H1 (cell line): ENCODE data around the gene IREB2. TPM values are rescaled to one million over a fixed set of nuclear protein-coding genes. Genes with fewer than 3 reads are reported as not detected.

Source experiments
- CTCF ChIA-PET: fragments of 300-600 bp; sonication (Branson Sonifier 250); formaldehyde crosslinking; loops from one replicate; lab custom pipeline; 2021; ENCODE audit not compliant: partially characterized antibody; lab: Charles Lee
- POLR2A ChIA-PET: fragments of 300-600 bp; sonication (Branson Sonifier 250); formaldehyde crosslinking; loops from one replicate; lab custom pipeline; 2021; ENCODE audit warnings: inconsistent platforms; ENCODE audit not compliant: partially characterized antibody; lab: Charles Lee
- DNase-seq, 2 experiments: peaks; one replicate each; pipeline versions ENCODE4 v3.0.0 to v3.0.0-alpha.2; 2010 to 2022; ENCODE audit warnings: low spot score in 2 of 2, low read depth in 1 of 2, mixed read lengths in 1 of 2
- FAIRE-seq: peaks from 2 replicates; lab custom pipeline; 2011; peaks lifted over from hg19 to GRCh38; lab: Jason Lieb, UNC
- H2AFZ ChIP-seq: 2 replicates; pipeline ENCODE4 v1.8.1; 2012; ENCODE audit warnings: low read length, inconsistent platforms
- H2AK5ac ChIP-seq: 2 replicates; pipeline ENCODE4 v1.6.1; 2013; ENCODE audit warnings: low read depth, low read length
- H2BK120ac ChIP-seq: replicated peaks from 2 replicates; pipeline ENCODE3; 2013; ENCODE audit warnings: low read depth, low read length, inconsistent platforms
- H2BK12ac ChIP-seq: 2 replicates; pipeline ENCODE4 v1.6.1; 2013; ENCODE audit warnings: low read depth, low read length
- H2BK15ac ChIP-seq: 2 replicates; pipeline ENCODE4 v1.6.1; 2013; ENCODE audit warnings: low read length
- H2BK20ac ChIP-seq: 2 replicates; pipeline ENCODE4 v1.6.1; 2013; ENCODE audit warnings: low read length
- H2BK5ac ChIP-seq: 2 replicates; pipeline ENCODE4 v1.6.1; 2013; ENCODE audit warnings: low read depth, low read length
- H3K14ac ChIP-seq: 2 replicates; pipeline ENCODE4 v1.6.1; 2013; ENCODE audit warnings: inconsistent platforms; ENCODE audit not compliant: insufficient read length
- H3K18ac ChIP-seq: 2 replicates; pipeline ENCODE4 v1.6.1; 2013; ENCODE audit warnings: low read length; ENCODE audit errors: extremely low read depth
- H3K23ac ChIP-seq: 2 replicates; pipeline ENCODE4 v1.6.1; 2013; ENCODE audit warnings: inconsistent platforms; ENCODE audit not compliant: insufficient read length
- H3K23me2 ChIP-seq: 2 replicates; pipeline ENCODE4 v1.6.1; 2013; ENCODE audit warnings: low read depth, low read length
- H3K27ac ChIP-seq: 2 replicates; pipeline ENCODE4 v1.6.1; 2011; ENCODE audit warnings: low read depth, low read length, inconsistent platforms
- H3K27me3 ChIP-seq, 4 experiments: replicated peaks in 1 of 4; 1 replicate in 1 of 4; 2 replicates in 3 of 4; pipeline versions ENCODE4 v1.6.1 to v1.8.1; 2011 to 2013; ENCODE audit warnings: low read length in 3 of 4, mild to moderate bottlenecking in 3 of 4, inconsistent platforms in 2 of 4, mixed read lengths in 2 of 4, moderate library complexity in 1 of 4; ENCODE audit not compliant: control insufficient read depth in 3 of 4, insufficient read depth in 3 of 4; ENCODE audit errors: extremely low read depth in 1 of 4
- H3K36me3 ChIP-seq, 4 experiments: 2 replicates each; pipeline versions ENCODE4 v1.6.1 to v1.8.1; 2011 to 2013; ENCODE audit warnings: mild to moderate bottlenecking in 4 of 4, low read length in 3 of 4, moderate library complexity in 2 of 4, control low read depth in 1 of 4, inconsistent platforms in 1 of 4; ENCODE audit not compliant: insufficient read depth in 4 of 4, control insufficient read depth in 2 of 4
- H3K4ac ChIP-seq: replicated peaks from 2 replicates; pipeline ENCODE3; 2013; ENCODE audit warnings: low read length, low read depth, mixed read lengths, inconsistent platforms; ENCODE audit not compliant: insufficient read length
- H3K4me1 ChIP-seq, 4 experiments: replicated peaks in 1 of 4; 1 replicate in 1 of 4; 2 replicates in 3 of 4; pipeline versions ENCODE4 v1.6.1 to v1.8.1; 2011 to 2013; ENCODE audit warnings: low read length in 3 of 4, inconsistent platforms in 2 of 4, mixed read lengths in 1 of 4; ENCODE audit not compliant: insufficient read depth in 4 of 4, control insufficient read depth in 3 of 4
- H3K4me2 ChIP-seq, 2 experiments: 2 replicates each; pipeline versions ENCODE4 v1.6.1 to v1.8.1; 2011 to 2013; ENCODE audit warnings: low read depth in 2 of 2, low read length in 2 of 2, control low read depth in 1 of 2, inconsistent platforms in 1 of 2, mild to moderate bottlenecking in 1 of 2; ENCODE audit not compliant: insufficient read depth in 1 of 2
- H3K4me3 ChIP-seq, 4 experiments: fragments of 200-600, 300-600 bp in 1 of 4; sonication (generic), shearing (Covaris generic), sonication (Bioruptor Twin) in 1 of 4; 2 replicates each; pipeline versions ENCODE4 v1.5.1 to v1.8.1; 2011 to 2016; ENCODE audit warnings: low read length in 4 of 4, low read depth in 3 of 4, control low read depth in 2 of 4, inconsistent platforms in 2 of 4, mild to moderate bottlenecking in 2 of 4, mixed read lengths in 1 of 4, moderate library complexity in 1 of 4; ENCODE audit not compliant: insufficient read depth in 2 of 4; ENCODE audit errors: extremely low read depth in 1 of 4
- H3K56ac ChIP-seq: replicated peaks from 2 replicates; pipeline ENCODE3; 2013; ENCODE audit warnings: low read depth, mild to moderate bottlenecking, mixed read lengths, low read length, inconsistent platforms; ENCODE audit not compliant: insufficient read length
- H3K79me1 ChIP-seq: 2 replicates; pipeline ENCODE4 v1.6.1; 2013; ENCODE audit warnings: low read depth, low read length, control low read depth
- H3K79me2 ChIP-seq, 2 experiments: 2 replicates each; pipeline versions ENCODE4 v1.6.1 to v1.8.1; 2012 to 2013; ENCODE audit warnings: low read length in 2 of 2, mild to moderate bottlenecking in 2 of 2, inconsistent platforms in 1 of 2; ENCODE audit not compliant: insufficient read depth in 2 of 2, control insufficient read depth in 1 of 2
- H3K9ac ChIP-seq, 4 experiments: replicated peaks in 1 of 4; 1 replicate in 1 of 4; 2 replicates in 3 of 4; pipeline versions ENCODE4 v1.6.1 to v1.8.1; 2011 to 2013; ENCODE audit warnings: low read depth in 3 of 4, low read length in 3 of 4, control low read depth in 2 of 4, mild to moderate bottlenecking in 2 of 4, moderate library complexity in 2 of 4, inconsistent platforms in 1 of 4; ENCODE audit errors: extremely low read depth in 1 of 4
- H3K9me3 ChIP-seq, 2 experiments: 2 replicates each; pipeline versions ENCODE4 v1.6.1 to v1.8.1; 2012 to 2013; ENCODE audit warnings: mild to moderate bottlenecking in 2 of 2, moderate library complexity in 2 of 2, control low read depth in 1 of 2, inconsistent platforms in 1 of 2, low read depth in 1 of 2, low read length in 1 of 2, mixed read lengths in 1 of 2; ENCODE audit not compliant: insufficient read depth in 2 of 2
- H4K20me1 ChIP-seq, 2 experiments: replicated peaks in 1 of 2; 2 replicates each; pipeline versions ENCODE3 to v1.8.1; 2011 to 2013; ENCODE audit warnings: inconsistent platforms in 2 of 2, low read length in 2 of 2, mild to moderate bottlenecking in 1 of 2; ENCODE audit not compliant: insufficient read depth in 2 of 2, control insufficient read depth in 1 of 2
- H4K5ac ChIP-seq: 2 replicates; pipeline ENCODE4 v1.6.1; 2013; ENCODE audit warnings: low read length, low read depth, mixed read lengths, inconsistent platforms; ENCODE audit not compliant: insufficient read length
- H4K8ac ChIP-seq: 2 replicates; pipeline ENCODE4 v1.8.0; 2013; ENCODE audit warnings: mild to moderate bottlenecking, moderate library complexity, low read length, inconsistent platforms; ENCODE audit not compliant: insufficient read depth; ENCODE audit errors: extremely low read depth
- H4K91ac ChIP-seq: replicated peaks from 2 replicates; pipeline ENCODE3; 2013; ENCODE audit warnings: low read length, mixed read lengths, inconsistent platforms; ENCODE audit not compliant: insufficient read length
- BRCA1 ChIP-seq: IDR thresholded peaks from 2 replicates; pipeline ENCODE4 v1.6.1; 2012; ENCODE audit warnings: low read depth, low read length, improper control_type of control experiment
- CTCF ChIP-seq, 3 experiments: IDR thresholded peaks; 1 replicate in 2 of 3; 2 replicates in 1 of 3; pipeline versions ENCODE4 v1.5.1 to v1.6.1; 2011; ENCODE audit warnings: low read length in 3 of 3, mild to moderate bottlenecking in 3 of 3, inconsistent platforms in 2 of 3, low read depth in 1 of 3, moderate library complexity in 1 of 3; ENCODE audit not compliant: insufficient read depth in 1 of 3; ENCODE audit errors: control extremely low read depth in 1 of 3
- EZH2 ChIP-seq: fragments of 200-600 bp; sonication (generic); IDR thresholded peaks from 2 replicates; pipeline ENCODE4 v1.7.1; 2012; ENCODE audit warnings: low read depth, mild to moderate bottlenecking, moderate library complexity, low read length, inconsistent platforms; ENCODE audit not compliant: severe bottlenecking
- PHF8 ChIP-seq: fragments of 200-600 bp; sonication (generic); conservative IDR thresholded peaks from 2 replicates; pipeline ENCODE4 v1.7.1; 2012; ENCODE audit warnings: low read depth, mild to moderate bottlenecking, inconsistent platforms, low read length, moderate library complexity
- RFX5 ChIP-seq: IDR thresholded peaks from 2 replicates; pipeline ENCODE4 v1.6.1; 2011; ENCODE audit warnings: low read depth, low read length, improper control_type of control experiment, borderline replicate concordance
- SP2 ChIP-seq: IDR thresholded peaks from 2 replicates; pipeline ENCODE4 v1.6.1; 2012; ENCODE audit warnings: mild to moderate bottlenecking, low read length, inconsistent platforms
- SUZ12 ChIP-seq: fragments of 200-600 bp; sonication (generic); IDR thresholded peaks from 2 replicates; pipeline ENCODE4 v1.6.1; 2012; ENCODE audit warnings: mild to moderate bottlenecking, inconsistent platforms, low read length, moderate library complexity, mixed read lengths
- WGBS, 2 experiments: shearing (Covaris generic) in 1 of 2; methylation state at CpG; one replicate each; pipeline versions ENCODE4 v1.1.6 to v1.1.7; 2013 to 2015; ENCODE audit warnings: low lambda C conversion rate in 2 of 2, mixed read lengths in 2 of 2, inconsistent platforms in 1 of 2, low coverage in 1 of 2, missing lambda C conversion rate in 1 of 2; ENCODE audit not compliant: insufficient replicate concordance in 2 of 2, insufficient coverage in 1 of 2, insufficient read length in 1 of 2; ENCODE audit errors: extremely low coverage in 1 of 2, missing lambda C conversion rate in 1 of 2; 5-methylcytosine and 5-hydroxymethylcytosine counted together
- polyA plus RNA-seq, 7 experiments: library from polyadenylated mRNA; depleted of rRNA in 3 of 7; stranded (reverse) in 5 of 7; unstranded in 2 of 7; fragments of >200 nt in 5 of 7; fragments of 200-250 nt in 2 of 7; gene quantifications; 1 replicate in 5 of 7; 2 replicates in 1 of 7; 4 replicates in 1 of 7; pipeline versions ENCODE4 v1.2.1 to v1.2.3, GENCODE V29; 2011 to 2013; ENCODE audit warnings: missing spikeins in 2 of 7, mixed read lengths in 2 of 7
- total RNA-seq: library from RNA; stranded (reverse); fragmentation: NEBNext Ultra II Directional; extraction: Animal tissue kit (Norgen Biotek cat#: 25700); gene quantifications from 2 replicates; pipeline ENCODE4 v1.2.1, GENCODE V29; 2021

IREB2 gene
- total and polyA plus RNA-seq, 2 of the 8 experiments (the other 6 are each of a cell fraction or from before 2014, with no cell fraction given): 21.0 to 103 TPM

- Histone ChIP-seq H3K4me2 (no peak overlapping the region), H2AFZ (no peak overlapping the region), H4K8ac (no peak overlapping the region), H3K4me1 (peaks cover 0 to under 1% (median 0%) of the 10 kb centered on the region in 4 experiments; a peak in 1 of 7 replicates), H2AK5ac (no peak overlapping the region), H3K56ac (no peak overlapping the region), H3K9ac (no peak overlapping the region), H3K18ac (no peak overlapping the region), H3K27ac (no peak overlapping the region), H2BK12ac (no peak overlapping the region), H3K27me3 (no peaks in the 10 kb centered on the region), H3K79me1 (no peaks in the 10 kb centered on the region), H4K5ac (no peak overlapping the region), H3K14ac (no peak overlapping the region), H2BK120ac (no peak overlapping the region), H3K23ac (no peak overlapping the region), H4K91ac (no peak overlapping the region), H4K20me1 (no peaks in the 10 kb centered on the region), H3K9me3 (peaks cover 0 to 6% of the 10 kb centered on the region in 2 experiments; a peak in 1 of 4 replicates), H3K36me3 (no peaks in the 10 kb centered on the region), H2BK15ac (no peak overlapping the region), H3K79me2 (no peaks in the 10 kb centered on the region), H3K4ac (no peak overlapping the region), H2BK20ac (no peak overlapping the region), H3K23me2 (no peaks in the 10 kb centered on the region; the same call in 1 of the 2 replicates), H3K4me3 (no peak overlapping the region), H2BK5ac (no peak overlapping the region)
- POLR2A ChIA-PET: interaction anchor here (1.1 to 3.7 kb wide), 2 partner anchors 15 to 17 kb away, joined by 4 to 19 read pairs; partner anchors contain the start of gene IREB2
- DNase-seq (no peak), FAIRE-seq (no peak)
- WGBS, 2 experiments: 95% methylated on average over 8 of the region's 8 CpGs; no CpG with 5 or more reads in 1 of the 2 experiments
- CTCF ChIA-PET: interaction anchor here (1.0 to 20.7 kb wide), 6 partner anchors 9 to 112 kb away, joined by 3 to 240 read pairs (median 52); no protein-coding TSS in a partner anchor
- no peak for TF ChIP-seq BRCA1
- TF ChIP-seq EZH2: no peak
- TF ChIP-seq SP2: no peak
- TF ChIP-seq PHF8: no peak
- TF ChIP-seq CTCF (IDR thresholded peaks at IDR 0.05; ENCODE audit: control extremely low read depth in 1 of 3, insufficient read depth in 1 of 3, low read depth in 1 of 3, low read length in 3 of 3): no peak
- TF ChIP-seq RFX5: no peak
- no peak for TF ChIP-seq SUZ12
Measured at GRCh38 chr15:78420766-78421165, 17.2 kb upstream of the IREB2 start.
